Psoas muscle (tissue), 8 donors: Measurements from ENCODE around the gene DAB2IP. TPM values are rescaled to one million over a fixed set of nuclear protein-coding genes. Genes with fewer than 3 reads are reported as not detected.

Experiments used
- ATAC-seq, 4 donors: fragments of 200-7000 bp; cut with Tn5 transposase; one replicate each; pipeline ENCODE4 v1.9.1; 2020; ENCODE audit warnings: moderate library complexity in 3 of 4, mild to moderate bottlenecking in 2 of 4
- DNase-seq, 2 donors: peaks; one replicate each; pipeline ENCODE4 v3.0.0-alpha.2; 2020
- H3K27ac ChIP-seq: fragments of 200-600 bp; one replicate; pipeline ENCODE4 v1.8.0; 2022
- H3K27me3 ChIP-seq, 3 donors: fragments of 200-600 bp in 1 of 3; one replicate each; pipeline versions ENCODE4 v1.6.1 to v1.8.0; 2013 to 2022; ENCODE audit warnings: low read length in 2 of 3, mild to moderate bottlenecking in 2 of 3, moderate library complexity in 1 of 3; ENCODE audit not compliant: insufficient read depth in 3 of 3
- H3K36me3 ChIP-seq, 2 donors: fragments of 200-600 bp in 1 of 2; one replicate each; pipeline versions ENCODE4 v1.6.1 to v1.8.0; 2013 to 2022; ENCODE audit warnings: low read depth in 1 of 2, mild to moderate bottlenecking in 1 of 2, moderate library complexity in 1 of 2; ENCODE audit not compliant: insufficient read depth in 1 of 2
- H3K4me1 ChIP-seq: fragments of 200-600 bp; one replicate; pipeline ENCODE4 v1.8.0; 2022
- H3K4me3 ChIP-seq: fragments of 200-600 bp; one replicate; pipeline ENCODE4 v1.8.0; 2022; ENCODE audit warnings: mild to moderate bottlenecking
- H3K9me3 ChIP-seq: fragments of 200-600 bp; one replicate; pipeline ENCODE4 v1.8.0; 2022
- CTCF ChIP-seq: fragments of 200-600 bp; IDR thresholded peaks from one replicate; pipeline ENCODE4 v1.8.0; 2022; ENCODE audit warnings: antibody characterized with exemption
- WGBS, 3 donors: extraction: QIAGEN DNeasy Blood & Tissue Kit; methylation state at CpG; one replicate each; pipeline versions ENCODE4 v1.1.6 to v1.1.7; 2013; 5-methylcytosine and 5-hydroxymethylcytosine counted together
- intact Hi-C, 2 donors: fragments of 100-400 bp; cut with DNase I; formaldehyde crosslinking; loops; one replicate each; pipeline versions ENCODE4 v1.11.0 to v1.14.2; 2022
- polyA plus RNA-seq, 3 donors: library from polyadenylated mRNA; stranded (reverse); fragments of 200-250 nt; gene quantifications; one replicate each; pipeline ENCODE4 v1.2.3, GENCODE V29; 2013
- total RNA-seq, 4 donors: library from RNA; stranded (reverse); fragmentation: NEBNext Ultra II Directional in 2 of 4; extraction: Animal tissue kit (Norgen Biotek cat#: 25700) in 2 of 4; gene quantifications; one replicate each; pipeline versions ENCODE4 v1.2.1 to v1.2.4, GENCODE V29; 2021 to 2023
- donor health status: healthy with polysubstance abuse.
- donor health status: DM: no; HTN: no; CAD: no; lungs with moderate emphysema.
- donor health status: Bipolar disorder and iron deficiency.
- donor health status: healthy.
- donor health status: DM: yes; HTN: yes; CAD: no.
- donor health status: DM: no; HTN: no; CAD: no.
- donor health status: DM: no; HTN: no; CAD: no.
- donor health status: DM: yes; HTN: yes; CAD: no.

The DAB2IP gene
- total and polyA plus RNA-seq, 7 donors: 14.1 to 66.2 (median 33.4) TPM

GRCh38 chr9:121698627-121699570, 47.5 kb downstream of the DAB2IP start:
- Histone ChIP-seq H3K36me3 (no peaks in the 10 kb centered on the region), H3K27me3 (no peaks in the 10 kb centered on the region), H3K9me3 (no peaks in the 10 kb centered on the region), H3K4me3 (peak overlapping the region; percentile 66), H3K4me1 (peaks cover 28% of the 10 kb centered on the region), H3K27ac (peak overlapping the region; percentile 79)
- intact Hi-C loops: loop anchor here in 1 of 2 donors (5.0 kb wide), 2 partner anchors 147 to 293 kb away; no protein-coding TSS in a partner anchor
- ATAC-seq (no peak), DNase-seq (peak; percentile 68 to 79)
- TF ChIP-seq CTCF: no peak
- 27 to 50% (median 34%) methylated on average over 51 to 129 of the region's 130 CpGs for WGBS, 3 donors

- peak; percentile 24 to 39 (median 26) for ATAC-seq
- intact Hi-C loops: loop anchor here in 1 of 2 donors (5.0 kb wide), 2 partner anchors 147 to 293 kb away; no protein-coding TSS in a partner anchor
Observed at GRCh38 chr9:121699571-121700164, 48.2 kb downstream of the DAB2IP start.

GRCh38 chr9:121700165-121700831, 48.9 kb downstream of the DAB2IP start:
- Histone ChIP-seq H3K27ac (peak overlapping the region; percentile 79), H3K36me3 (no peaks in the 10 kb centered on the region), H3K4me1 (peaks cover 36% of the 10 kb centered on the region), H3K4me3 (peak overlapping the region; percentile 66), H3K27me3 (no peaks in the 10 kb centered on the region), H3K9me3 (no peaks in the 10 kb centered on the region)
- ATAC-seq (peak; percentile 80 to 94 (median 92)), DNase-seq (peak; percentile 66 to 90)
- intact Hi-C loops: no loop called here
- peak; percentile 71 for TF ChIP-seq CTCF
- 12 to 19% (median 12%) methylated on average over 20 to 21 of the region's 21 CpGs for WGBS, 3 donors

More at GRCh38 chr9:121699571-121700164, 48.2 kb downstream of the DAB2IP start:
- 32 to 47% (median 34%) methylated on average over 30 to 36 of the region's 36 CpGs for WGBS, 3 donors
- Histone ChIP-seq H3K36me3 (no peaks in the 10 kb centered on the region), H3K9me3 (no peaks in the 10 kb centered on the region), H3K4me1 (peaks cover 34% of the 10 kb centered on the region), H3K4me3 (peak overlapping the region; percentile 66), H3K27me3 (no peaks in the 10 kb centered on the region), H3K27ac (peak overlapping the region; percentile 79)
- DNase-seq: no peak
- no peak for TF ChIP-seq CTCF

GRCh38 chr9:121700832-121701419, 49.5 kb downstream of the DAB2IP start:
- no peaks in the 10 kb centered on the region for H3K9me3 ChIP-seq
- no peaks in the 10 kb centered on the region for H3K27me3 ChIP-seq
- H3K27ac ChIP-seq: peak overlapping the region; percentile 79
- 26 to 38% (median 35%) methylated on average over 26 of the region's 26 CpGs for WGBS, 3 donors
- intact Hi-C loops: no loop called here
- peaks cover 36% of the 10 kb centered on the region for H3K4me1 ChIP-seq
- no peaks in the 10 kb centered on the region for H3K36me3 ChIP-seq
- no peak for TF ChIP-seq CTCF
- H3K4me3 ChIP-seq: peak overlapping the region; percentile 66
- peak; percentile 38 to 74 for DNase-seq
- ATAC-seq: peak; percentile 6 to 36 (median 23)
